Measurements from ENCODE around the gene PRR3.

The PRR3 gene

GRCh38 chr6:30557683-30557981 is 537 bp downstream of the PRR3 start:
- TF ChIP-seq POU6F1 (CRISPR knock-in tag; IDR thresholded peaks at IDR 0.05; ENCODE audit: borderline replicate concordance, low read depth) = no peak
- TF ChIP-seq ESRRG (CRISPR knock-in tag; IDR thresholded peaks at IDR 0.05) = no peak
- TF ChIP-seq ZC3H10 (CRISPR knock-in tag; IDR thresholded peaks at IDR 0.05) = no peak
- no peak for TF ChIP-seq TCF4 (CRISPR knock-in tag; IDR thresholded peaks at IDR 0.05; ENCODE audit: borderline replicate concordance)
- no peak for TF ChIP-seq GLIS3 (CRISPR knock-in tag; IDR thresholded peaks at IDR 0.05)
- TF ChIP-seq CSRNP3 (CRISPR knock-in tag; IDR thresholded peaks at IDR 0.05) = no peak
- TF ChIP-seq ZFP3 (CRISPR knock-in tag; IDR thresholded peaks at IDR 0.05) = no peak
- no peak for ATAC-seq

- TF ChIP-seq ZFP30 (CRISPR knock-in tag; IDR thresholded peaks at IDR 0.05) = no peak
- no peak for ATAC-seq
Observed at GRCh38 chr6:30560930-30561329, 3.8 kb downstream of the PRR3 start.

- TF ChIP-seq RARB (CRISPR knock-in tag; IDR thresholded peaks at IDR 0.05) (no peak), ISL1 (CRISPR knock-in tag; IDR thresholded peaks at IDR 0.05) (no peak), CSRNP3 (CRISPR knock-in tag; IDR thresholded peaks at IDR 0.05) (no peak), PATZ1 (CRISPR knock-in tag; IDR thresholded peaks at IDR 0.05; ENCODE audit: borderline replicate concordance) (no peak), CSDC2 (CRISPR knock-in tag; IDR thresholded peaks at IDR 0.05) (no peak), ESRRG (CRISPR knock-in tag; IDR thresholded peaks at IDR 0.05) (no peak), ARNTL (CRISPR knock-in tag; IDR thresholded peaks at IDR 0.05; ENCODE audit: borderline replicate concordance, low read depth) (no peak), PPARA (CRISPR knock-in tag; IDR thresholded peaks at IDR 0.05; ENCODE audit: borderline replicate concordance) (no peak), ZNF70 (CRISPR knock-in tag; IDR thresholded peaks at IDR 0.05) (no peak), CREB5 (CRISPR knock-in tag; IDR thresholded peaks at IDR 0.05; ENCODE audit: low read depth) (no peak), TSHZ2 (CRISPR knock-in tag; IDR thresholded peaks at IDR 0.05) (no peak), ZC3H10 (CRISPR knock-in tag; IDR thresholded peaks at IDR 0.05) (no peak), BACH2 (CRISPR knock-in tag; IDR thresholded peaks at IDR 0.05; ENCODE audit: borderline replicate concordance) (no peak)
- ATAC-seq = no peak
Observed at GRCh38 chr6:30562470-30563425, 5.7 kb downstream of the PRR3 start.
